ENCODE data around the gene ERN1. TPM values are rescaled to one million over a fixed set of nuclear protein-coding genes. Genes with fewer than 3 reads are reported as not detected.

The ERN1 gene
- total and polyA plus RNA-seq, 2 of the 8 experiments (the other 6 are each of a cell fraction or from before 2014, with no cell fraction given), result 1.8 to 3.9 TPM

GRCh38 chr17:64063766-64064224 lies 66.1 kb downstream of the ERN1 start:
- ChIA-PET CTCF (ENCODE audit: partially characterized antibody) (interaction anchor here (0.6 to 13.9 kb wide), 48 partner anchors 9 to 227 kb away, joined by 3 to 238 read pairs (median 5); partner anchors contain the start of genes ERN1 and GH1), POLR2A (ENCODE audit: partially characterized antibody) (interaction anchor here (0.8 to 1.5 kb wide), 8 partner anchors 11 to 84 kb away, joined by 3 to 18 read pairs (median 4); partner anchors contain the start of gene ERN1)
- H3K23ac ChIP-seq (ENCODE audit: insufficient read length), result no peak overlapping the region
- H3K79me1 ChIP-seq (ENCODE audit: low read depth, low read length), result no peaks in the 10 kb centered on the region
- H2BK120ac ChIP-seq (replicated peaks; ENCODE audit: low read depth, low read length), result no peak overlapping the region
- no peak overlapping the region for H2BK15ac ChIP-seq (ENCODE audit: low read length)
- peak overlapping the region; percentile 23 for H4K91ac ChIP-seq (replicated peaks; ENCODE audit: insufficient read length, low read length)
- no peak overlapping the region for H2BK12ac ChIP-seq (ENCODE audit: low read depth, low read length)
- no peak overlapping the region for H4K5ac ChIP-seq (ENCODE audit: insufficient read length, low read depth, low read length)
- no peak overlapping the region for H3K9ac ChIP-seq (replicated peaks in 1 of 4; ENCODE audit: extremely low read depth in 1 of 4, low read depth in 3 of 4, low read length in 3 of 4)
- H3K4me1 ChIP-seq (replicated peaks in 1 of 4; ENCODE audit: control insufficient read depth in 3 of 4, insufficient read depth in 4 of 4, low read length in 3 of 4), result peaks cover 0 to 3% (median 0%) of the 10 kb centered on the region in 4 experiments; a peak in 1 of 7 replicates
- H2BK5ac ChIP-seq (ENCODE audit: low read depth, low read length), result no peak overlapping the region
- H3K4me2 ChIP-seq (ENCODE audit: insufficient read depth in 1 of 2, low read depth in 2 of 2, low read length in 2 of 2), result peak overlapping the region; percentile 1 to 35; a peak in 3 of 4 replicates
- H4K20me1 ChIP-seq (replicated peaks in 1 of 2; ENCODE audit: control insufficient read depth in 1 of 2, insufficient read depth in 2 of 2, low read length in 2 of 2), result no peaks in the 10 kb centered on the region
- H2AFZ ChIP-seq (ENCODE audit: low read length), result 0 out of 2 replicates have a peak overlapping the region, but pooled peaks have one; percentile 31
- peak overlapping the region in 1 of 4 experiments; percentile 35; a peak in 2 of 8 replicates for H3K4me3 ChIP-seq (ENCODE audit: extremely low read depth in 1 of 4, insufficient read depth in 2 of 4, low read depth in 3 of 4, low read length in 4 of 4)
- no peaks in the 10 kb centered on the region for H3K79me2 ChIP-seq (ENCODE audit: control insufficient read depth in 1 of 2, insufficient read depth in 2 of 2, low read length in 2 of 2)
- DNase-seq (ENCODE audit: low read depth in 1 of 2, low spot score in 2 of 2) (peak; percentile 43 to 82), FAIRE-seq (peak; percentile 78)
- no peak overlapping the region for H2BK20ac ChIP-seq (ENCODE audit: low read length)
- H3K23me2 ChIP-seq (ENCODE audit: low read depth, low read length), result no peaks in the 10 kb centered on the region
- H3K27ac ChIP-seq (ENCODE audit: low read depth, low read length), result no peak overlapping the region
- no peaks in the 10 kb centered on the region for H3K9me3 ChIP-seq (ENCODE audit: insufficient read depth in 2 of 2, low read depth in 1 of 2, low read length in 1 of 2)
- TF ChIP-seq CREB1 (IDR thresholded peaks at IDR 0.05) (peak; percentile 87), SIX5 (IDR thresholded peaks at IDR 0.05; ENCODE audit: low read depth, low read length) (no peak), TAF1 (IDR thresholded peaks at IDR 0.05; ENCODE audit: low read depth, low read length) (peak; percentile 60; the same call in 1 of the 2 replicates), RNF2 (IDR thresholded peaks at IDR 0.05; ENCODE audit: borderline replicate concordance, low read depth, low read length, missing control alignments, poor library complexity, severe bottlenecking) (no peak), CTCF (IDR thresholded peaks at IDR 0.05; ENCODE audit: control extremely low read depth in 1 of 3, insufficient read depth in 1 of 3, low read depth in 1 of 3, low read length in 3 of 3) (peak; percentile 90 to 93 (median 92)), RAD21 (IDR thresholded peaks at IDR 0.05 in 1 of 2, conservative IDR thresholded peaks at IDR 0.05 in 1 of 2; ENCODE audit: low read depth in 2 of 2, low read length in 2 of 2) (peak; percentile 89 to 90), POLR2A (IDR thresholded peaks at IDR 0.05; ENCODE audit: control extremely low read depth in 1 of 2, low read depth in 2 of 2, low read length in 2 of 2) (0 out of 3 replicates have a peak, but pooled peaks of 1 of the 2 experiments have one; percentile 30)
- H3K14ac ChIP-seq (ENCODE audit: insufficient read length), result no peak overlapping the region
- H3K56ac ChIP-seq (replicated peaks; ENCODE audit: insufficient read length, low read depth, low read length), result no peak overlapping the region
- H3K18ac ChIP-seq (ENCODE audit: extremely low read depth, low read length), result no peak overlapping the region
- WGBS, 2 experiments (ENCODE audit: extremely low coverage in 1 of 2, insufficient coverage in 1 of 2, insufficient read length in 1 of 2, insufficient replicate concordance in 2 of 2, low coverage in 1 of 2, low lambda C conversion rate in 2 of 2, missing lambda C conversion rate in 1 of 2), result 41% methylated on average over 16 of the region's 16 CpGs; no CpG with 5 or more reads in 1 of the 2 experiments
- H3K36me3 ChIP-seq (ENCODE audit: control insufficient read depth in 2 of 4, insufficient read depth in 4 of 4, low read length in 3 of 4), result 0 out of 8 replicates have a peak, but pooled peaks cover 0 to 2% (median 0%) of the 10 kb centered on the region in 4 experiments
- peak overlapping the region; percentile 81; the same call in 1 of the 2 replicates for H4K8ac ChIP-seq (ENCODE audit: extremely low read depth, insufficient read depth, low read length)
- H2AK5ac ChIP-seq (ENCODE audit: low read depth, low read length), result no peak overlapping the region
- H3K4ac ChIP-seq (replicated peaks; ENCODE audit: insufficient read length, low read depth, low read length), result no peak overlapping the region
- no peaks in the 10 kb centered on the region for H3K27me3 ChIP-seq (replicated peaks in 1 of 4; ENCODE audit: control insufficient read depth in 3 of 4, extremely low read depth in 1 of 4, insufficient read depth in 3 of 4, low read length in 3 of 4)
